CD4-positive, alpha-beta T cell treated with Interleukin-2 at 100 ng/mL for 4 hours (primary cell): ENCODE results near the gene DDX31.

Experiments used
- DNase-seq: peaks from one replicate; pipeline ENCODE4 v3.0.0-alpha.2; 2020; ENCODE audit warnings: low spot score

The DDX31 gene

DNA sequence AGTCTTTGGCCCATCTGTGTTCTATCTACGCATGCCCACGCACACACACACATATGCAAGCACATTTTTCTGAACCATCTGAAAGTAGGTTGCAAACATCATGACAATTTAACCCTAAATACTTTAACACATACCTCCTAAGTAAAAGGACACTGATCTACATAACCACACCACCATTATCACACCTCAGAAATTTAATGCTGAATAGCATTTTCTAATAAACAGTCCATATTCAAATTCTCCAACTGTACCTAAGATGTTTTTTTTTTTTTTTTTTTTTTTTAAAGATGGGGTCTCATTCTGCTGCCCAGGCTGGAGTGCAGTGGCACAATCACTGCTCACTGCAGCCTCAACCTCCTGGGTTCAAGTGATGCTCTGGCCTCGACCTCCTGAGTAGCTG, 35.5 kb downstream of the DDX31 start:
- no peak for DNase-seq

DNA sequence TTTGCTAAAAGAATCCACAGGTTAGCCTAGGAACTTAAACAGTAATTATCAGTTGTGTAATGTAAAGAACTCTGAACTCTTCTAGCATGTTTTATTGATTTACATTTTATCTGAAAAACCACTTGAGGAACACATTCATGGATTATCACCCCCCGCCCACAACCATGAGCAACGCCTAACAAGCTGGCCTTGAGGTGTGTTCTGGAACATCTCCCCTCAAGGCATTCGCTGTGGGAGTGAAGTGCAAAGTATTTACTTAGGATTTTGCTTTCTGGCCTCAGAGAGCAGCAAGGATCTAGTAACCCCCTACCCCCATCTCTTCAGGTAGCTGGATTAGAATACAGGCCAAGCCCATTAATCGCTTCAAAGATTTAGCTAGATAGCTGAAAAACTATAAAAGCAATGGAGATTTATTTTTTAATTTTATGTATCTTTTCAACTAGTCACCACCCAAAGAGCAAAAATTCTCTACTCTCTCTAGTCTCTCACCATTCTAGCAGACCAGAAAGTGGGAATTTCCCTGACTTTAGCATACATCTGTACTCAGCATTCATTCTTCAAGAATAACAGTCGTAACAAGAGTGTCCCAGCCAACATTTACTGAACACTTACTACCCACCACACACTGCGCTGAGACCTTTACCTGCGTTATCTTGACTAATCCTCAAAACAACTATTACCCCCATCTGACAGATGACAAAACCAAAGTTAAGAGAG, 37.2 kb downstream of the DDX31 start:
- DNase-seq = no peak

DNA sequence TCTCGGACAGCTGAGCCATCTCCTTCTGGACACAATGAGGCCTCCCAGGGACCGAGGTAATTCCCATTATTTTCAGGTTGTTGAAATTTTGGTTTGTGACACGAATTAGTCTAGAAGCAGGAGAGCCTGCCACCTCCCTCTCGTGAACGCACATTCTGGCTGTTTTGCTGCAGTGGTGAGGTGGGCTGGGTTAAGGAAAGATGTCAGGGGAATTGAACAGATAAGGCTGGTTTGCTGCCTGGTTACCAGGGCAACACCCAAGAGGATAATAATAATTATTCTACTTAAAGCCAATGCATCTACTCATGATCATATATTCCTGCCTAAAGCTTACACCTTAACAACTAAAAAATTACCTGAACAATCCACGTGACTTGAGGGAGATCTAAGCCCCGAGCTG, 38.1 kb downstream of the DDX31 start:
- no peak for DNase-seq

- no peak for DNase-seq
These were observed 38.5 kb downstream of the DDX31 start for GRCh38 chr9:132631280-132631679.

DNA sequence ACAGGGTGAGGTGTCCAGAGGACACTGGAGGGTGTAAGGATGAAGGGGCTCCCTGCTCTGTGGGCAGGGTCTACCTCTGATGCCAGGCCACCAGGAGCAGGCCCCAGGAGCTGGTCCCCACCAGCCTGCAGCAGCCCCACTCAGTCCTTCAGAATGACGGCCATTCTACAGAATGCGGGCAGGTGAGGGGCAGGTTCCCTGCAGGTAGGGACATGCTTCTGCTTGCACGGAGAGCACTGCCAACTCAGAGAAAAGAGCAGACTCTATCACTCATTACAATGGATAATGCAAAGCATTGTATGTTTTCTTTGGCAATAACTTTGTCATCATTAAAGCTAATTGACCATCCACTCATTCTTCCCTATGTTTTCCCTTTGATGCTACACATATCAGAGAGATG, 39.0 kb downstream of the DDX31 start:
- no peak for DNase-seq

DNA sequence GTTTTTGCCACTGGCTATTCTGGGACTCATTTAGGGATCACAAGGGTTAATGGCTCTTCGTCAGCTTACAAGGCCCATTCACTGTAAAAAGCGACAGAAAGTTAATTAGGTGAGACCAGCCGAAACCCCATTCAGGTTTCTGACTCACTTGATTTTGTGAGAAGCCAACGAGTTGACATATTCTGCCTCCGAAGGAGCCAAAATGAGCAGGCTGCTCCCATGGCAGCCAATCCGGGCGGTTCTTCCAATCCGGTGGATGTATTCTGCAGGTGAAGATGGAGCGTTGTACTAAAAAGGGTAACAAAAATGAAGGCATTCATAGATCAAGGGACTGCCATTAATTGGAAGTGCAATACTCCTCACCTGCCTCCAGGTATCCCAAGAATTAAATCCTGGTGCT, 39.7 kb downstream of the DDX31 start:
- DNase-seq = no peak

GRCh38 chr9:132628746-132629145, 41.0 kb downstream of the DDX31 start:
- DNase-seq = no peak

GRCh38 chr9:132627594-132627993, 42.2 kb downstream of the DDX31 start:
- no peak for DNase-seq

- no peak for DNase-seq
These were observed 42.7 kb downstream of the DDX31 start for GRCh38 chr9:132627106-132627505.

GRCh38 chr9:132626285-132626684, 43.5 kb downstream of the DDX31 start:
- no peak for DNase-seq

DNA sequence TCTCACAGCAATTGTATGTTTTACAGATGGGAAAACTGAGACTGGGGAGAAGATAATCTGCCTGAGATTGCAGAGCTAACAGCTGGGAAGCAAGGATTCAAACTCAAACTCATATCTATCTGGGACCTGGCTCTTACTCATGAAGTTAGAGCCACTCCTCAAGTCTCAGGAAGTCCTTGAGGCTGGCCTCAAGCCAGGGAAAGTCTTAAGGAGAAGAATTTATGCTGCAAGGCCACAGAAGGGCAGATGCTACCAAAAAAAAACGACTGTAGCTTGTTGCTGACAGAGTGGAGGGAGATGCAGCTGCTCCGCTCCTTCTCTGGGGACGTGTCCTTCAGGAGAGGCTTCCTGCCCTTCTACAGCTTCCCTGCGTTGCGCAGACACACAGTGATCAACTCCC, 47.6 kb downstream of the DDX31 start:
- DNase-seq = no peak

GRCh38 chr9:132616725-132617124, 53.1 kb downstream of the DDX31 start:
- no peak for DNase-seq

GRCh38 chr9:132615774-132616173, 54.0 kb downstream of the DDX31 start:
- DNase-seq = no peak

- DNase-seq = no peak
These were observed 55.5 kb downstream of the DDX31 start for GRCh38 chr9:132614324-132614723.

DNA sequence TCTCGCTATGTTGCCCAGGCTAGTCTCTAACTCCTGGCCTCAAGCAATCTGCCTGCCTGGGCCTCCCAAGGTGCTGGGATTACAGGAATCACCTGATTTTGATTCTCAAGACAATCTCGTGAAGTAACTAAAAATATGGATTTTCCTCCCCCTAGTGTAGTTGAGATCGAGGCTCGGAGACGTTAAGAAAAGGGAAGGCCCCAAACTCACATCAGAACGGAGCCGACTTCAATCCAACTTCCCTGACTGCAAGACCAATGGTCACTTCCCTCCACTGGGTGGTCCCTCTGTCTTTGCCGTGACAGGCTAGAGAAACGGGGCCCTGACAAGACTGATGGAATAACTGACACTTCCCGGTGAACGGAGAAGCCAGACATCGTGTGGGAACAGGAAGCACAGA, 59.1 kb downstream of the DDX31 start:
- DNase-seq = no peak

DNA sequence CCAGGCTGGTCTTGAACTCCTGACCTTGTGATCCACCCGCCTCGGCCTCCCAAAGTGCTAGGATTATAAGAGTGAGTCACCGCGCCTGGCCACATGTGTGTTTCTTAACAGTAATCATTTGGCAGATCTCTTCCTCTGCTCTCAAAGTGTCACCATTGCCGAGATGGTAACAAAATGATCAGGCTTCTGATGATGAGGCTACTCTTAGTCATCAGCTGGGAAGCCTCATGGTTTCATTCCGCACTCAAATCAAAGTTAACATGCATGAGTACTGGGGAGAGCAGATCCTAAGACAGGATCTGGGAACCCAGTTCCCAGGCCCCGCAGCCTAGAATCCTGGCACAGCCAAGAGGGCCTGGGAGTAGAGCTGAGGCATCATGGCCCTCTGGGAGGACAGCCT, 60.0 kb downstream of the DDX31 start:
- no peak for DNase-seq

- DNase-seq = no peak
These were observed 60.6 kb downstream of the DDX31 start for GRCh38 chr9:132609184-132609583.

- DNase-seq = no peak
These were observed 63.7 kb downstream of the DDX31 start for GRCh38 chr9:132606066-132606465.

DNA sequence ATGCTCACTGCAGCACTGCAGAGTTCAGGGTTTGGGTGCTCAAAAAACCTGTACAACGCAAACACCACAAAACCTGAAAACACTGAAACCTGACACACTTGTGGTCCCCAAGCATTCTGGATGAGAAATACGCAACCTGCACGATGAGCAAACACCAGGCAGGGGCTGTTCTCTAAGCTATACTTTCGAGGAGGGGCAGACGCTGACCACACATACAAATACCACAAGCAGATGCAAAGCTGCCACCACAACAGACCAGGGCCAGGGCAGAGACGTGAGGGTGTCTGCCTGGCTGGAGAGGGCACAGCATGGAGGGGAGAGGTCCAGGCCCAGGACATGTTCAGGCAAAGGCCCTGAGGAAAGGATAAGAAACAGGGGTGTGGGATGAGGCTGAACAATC, 64.4 kb downstream of the DDX31 start:
- DNase-seq = no peak

GRCh38 chr9:132602207-132602606, 67.6 kb downstream of the DDX31 start:
- no peak for DNase-seq

DNA sequence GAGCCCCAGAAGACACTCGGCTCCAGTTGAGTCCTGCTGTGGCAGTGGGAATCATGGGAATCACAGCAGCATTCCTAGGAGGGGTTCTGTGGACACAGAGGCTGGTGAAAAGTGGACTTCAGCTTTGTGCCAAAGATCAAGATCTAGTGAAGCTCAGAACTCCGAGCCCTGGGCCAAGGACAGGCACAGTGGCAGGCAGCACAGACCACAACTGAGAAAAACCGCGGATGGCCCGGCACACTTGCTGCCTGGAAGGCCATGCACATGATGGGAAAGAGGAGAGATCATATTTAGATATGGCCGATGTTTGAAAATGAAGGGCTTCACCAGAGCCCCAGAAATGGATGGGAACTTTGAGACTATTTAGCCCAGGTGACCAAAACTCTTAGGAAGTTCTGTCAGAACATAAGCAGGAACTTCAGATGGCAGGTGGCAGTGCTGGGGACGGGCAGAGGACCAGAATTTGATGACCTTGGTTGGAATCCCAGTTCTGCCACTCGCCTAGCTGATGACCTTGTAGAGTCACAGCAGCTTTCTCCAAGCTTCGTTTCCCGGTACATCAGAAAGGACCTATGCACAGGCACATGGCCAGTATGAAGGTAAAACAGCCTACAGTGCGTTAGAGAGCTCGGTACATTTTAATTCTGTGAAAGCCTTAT, 69.3 kb downstream of the DDX31 start:
- no peak for DNase-seq

DNA sequence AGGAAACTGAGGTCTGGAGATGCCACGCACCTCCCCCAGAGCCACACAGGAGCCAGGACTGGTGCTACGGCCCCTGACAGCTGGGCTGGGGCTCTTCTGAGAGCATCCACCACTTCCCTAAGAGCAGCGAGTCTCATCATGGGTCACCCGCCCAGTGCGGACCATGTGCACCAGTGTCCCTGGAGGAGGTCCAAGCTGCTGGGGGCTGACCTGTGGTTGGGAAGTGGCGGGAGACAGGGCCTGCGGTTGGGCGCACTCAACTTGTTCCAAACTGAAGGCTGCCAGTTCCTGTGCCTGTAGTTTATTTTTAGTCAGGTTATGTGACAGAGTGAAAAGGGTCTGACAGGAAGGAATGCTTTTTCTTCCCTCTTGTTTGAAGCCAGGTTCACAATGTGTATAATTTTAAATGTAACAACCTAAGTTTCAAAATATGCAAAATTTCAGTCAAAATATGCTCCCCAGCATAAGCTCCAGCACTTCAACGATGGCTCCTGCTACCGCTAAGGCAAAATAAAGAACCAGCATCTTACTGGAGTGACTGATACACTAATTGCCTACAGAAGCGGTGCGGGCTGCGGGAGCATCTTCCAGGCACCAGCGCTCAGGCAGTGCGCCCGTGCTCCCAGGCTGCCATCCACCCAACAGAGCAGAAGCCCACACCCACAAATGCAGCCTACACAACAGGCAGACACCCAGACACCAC, 72.6 kb downstream of the DDX31 start:
- DNase-seq = no peak

DNA sequence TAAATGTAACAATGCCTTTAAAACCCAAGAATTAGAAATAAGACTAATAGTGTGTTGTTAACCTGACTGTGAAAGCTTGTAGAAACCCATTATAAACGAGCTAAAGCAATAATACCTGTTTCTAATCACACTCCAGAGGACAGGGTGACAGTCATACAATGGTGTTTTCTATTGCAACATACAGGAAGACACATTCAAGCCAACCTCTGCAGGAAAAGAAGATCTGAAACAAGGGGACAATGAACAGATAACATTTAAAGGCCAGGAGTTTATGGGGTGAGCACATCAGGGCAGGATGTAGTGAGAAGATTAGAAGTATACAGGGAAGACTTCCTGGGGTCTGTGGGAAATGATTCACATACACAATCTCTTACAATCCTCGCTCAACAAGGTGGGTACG, 73.6 kb downstream of the DDX31 start:
- DNase-seq = no peak
